ENCODE results near the gene KIF26B. TPM values are rescaled to one million over a fixed set of nuclear protein-coding genes. Genes with fewer than 3 reads are reported as not detected.

KIF26B gene
- total RNA-seq, 1 donor from 2014 or later: 3.5 TPM

- Histone ChIP-seq H3K9me3 (replicated peaks) (no peaks in the 10 kb centered on the region), H3K27me3 (ENCODE audit: low read depth) (peaks cover 59% of the 10 kb centered on the region), H3K4me3 (peak overlapping the region; percentile 76), H3K27ac (replicated peaks) (no peak overlapping the region), H3K36me3 (no peaks in the 10 kb centered on the region), H3K4me1 (peaks cover 43% of the 10 kb centered on the region)
- no peak for DNase-seq
- intact Hi-C loops (cut with micrococcal nuclease): loop anchor here (10.0 kb wide), 2 partner anchors 228 to 1288 kb away; no protein-coding TSS in a partner anchor
- TF ChIP-seq CTCF (IDR thresholded peaks at IDR 0.05; ENCODE audit: borderline replicate concordance): no peak
Measured at GRCh38 chr1:245156736-245157505, 2.1 kb downstream of the KIF26B start.

- no peaks in the 10 kb centered on the region for H3K9me3 ChIP-seq (replicated peaks)
- no peaks in the 10 kb centered on the region for H3K36me3 ChIP-seq
- intact Hi-C loops (cut with micrococcal nuclease): loop anchor here (10.0 kb wide), 2 partner anchors 226 to 1286 kb away; no protein-coding TSS in a partner anchor
- no peak overlapping the region for H3K4me3 ChIP-seq
- H3K4me1 ChIP-seq: peaks cover 33% of the 10 kb centered on the region
- H3K27me3 ChIP-seq (ENCODE audit: low read depth): peaks cover 54% of the 10 kb centered on the region
- H3K27ac ChIP-seq (replicated peaks): no peak overlapping the region
- no peak for TF ChIP-seq CTCF (IDR thresholded peaks at IDR 0.05; ENCODE audit: borderline replicate concordance)
- no peak for DNase-seq
Measured at GRCh38 chr1:245158913-245159312, 4.1 kb downstream of the KIF26B start.

- Histone ChIP-seq H3K9me3 (replicated peaks) (no peaks in the 10 kb centered on the region), H3K27ac (replicated peaks) (no peak overlapping the region), H3K27me3 (ENCODE audit: low read depth) (peaks cover 52% of the 10 kb centered on the region), H3K4me1 (peaks cover 19% of the 10 kb centered on the region), H3K4me3 (no peak overlapping the region), H3K36me3 (no peaks in the 10 kb centered on the region)
- no peak for DNase-seq
- intact Hi-C loops (cut with micrococcal nuclease): no loop called here
- no peak for TF ChIP-seq CTCF (IDR thresholded peaks at IDR 0.05; ENCODE audit: borderline replicate concordance)
Measured at GRCh38 chr1:245160288-245160687, 5.5 kb downstream of the KIF26B start.

- no peak for TF ChIP-seq CTCF (IDR thresholded peaks at IDR 0.05; ENCODE audit: borderline replicate concordance)
- no peaks in the 10 kb centered on the region for H3K9me3 ChIP-seq (replicated peaks)
- peaks cover 15% of the 10 kb centered on the region for H3K4me1 ChIP-seq
- DNase-seq: no peak
- no peaks in the 10 kb centered on the region for H3K36me3 ChIP-seq
- no peak overlapping the region for H3K27ac ChIP-seq (replicated peaks)
- no peak overlapping the region for H3K4me3 ChIP-seq
- intact Hi-C loops (cut with micrococcal nuclease): no loop called here
- peaks cover 52% of the 10 kb centered on the region for H3K27me3 ChIP-seq (ENCODE audit: low read depth)
Measured at GRCh38 chr1:245160741-245161400, 6.1 kb downstream of the KIF26B start.

- intact Hi-C loops (cut with micrococcal nuclease): no loop called here
- no peak for TF ChIP-seq CTCF (IDR thresholded peaks at IDR 0.05; ENCODE audit: borderline replicate concordance)
- no peak overlapping the region for H3K4me3 ChIP-seq
Measured at GRCh38 chr1:245161866-245162265, 7.1 kb downstream of the KIF26B start.

More at GRCh38 chr1:245161866-245162265, 7.1 kb downstream of the KIF26B start:
- no peaks in the 10 kb centered on the region for H3K36me3 ChIP-seq
- H3K4me1 ChIP-seq: peaks cover 15% of the 10 kb centered on the region
- no peak overlapping the region for H3K27ac ChIP-seq (replicated peaks)
- DNase-seq: no peak
- H3K9me3 ChIP-seq (replicated peaks): no peaks in the 10 kb centered on the region
- H3K27me3 ChIP-seq (ENCODE audit: low read depth): peaks cover 43% of the 10 kb centered on the region
